Thyroid gland (tissue), 4 donors: Measurements from ENCODE around the gene CLDN1. TPM values are rescaled to one million over a fixed set of nuclear protein-coding genes. Genes with fewer than 3 reads are reported as not detected.

ENCODE experiments used
- DNase-seq, 2 donors: peaks; one replicate each; pipeline ENCODE4 v3.0.0-alpha.2; 2019
- H3K27ac ChIP-seq, 3 donors: fragments of 200-600 bp; sonication (generic); 1 replicate in 2 of 3; 2 replicates in 1 of 3; pipeline ENCODE4 v1.5.1; 2016 to 2019; ENCODE audit warnings: mild to moderate bottlenecking in 1 of 3, moderate library complexity in 1 of 3
- H3K27me3 ChIP-seq: fragments of 200-600 bp; sonication (generic); one replicate; pipeline ENCODE4 v1.5.1; 2019
- H3K36me3 ChIP-seq, 2 donors: fragments of 200-600 bp; sonication (generic); one replicate each; pipeline ENCODE4 v1.5.1; 2016 to 2019
- H3K4me1 ChIP-seq, 2 donors: fragments of 200-600 bp; sonication (generic); one replicate each; pipeline ENCODE4 v1.5.1; 2017 to 2019
- H3K4me3 ChIP-seq, 3 donors: fragments of 200-600 bp; sonication (generic); replicated peaks in 1 of 3; 1 replicate in 2 of 3; 2 replicates in 1 of 3; pipeline ENCODE4 v1.5.1; 2016; ENCODE audit warnings: mild to moderate bottlenecking in 1 of 3
- H3K9me3 ChIP-seq: fragments of 200-600 bp; sonication (generic); one replicate; pipeline ENCODE4 v1.5.1; 2017
- POLR2A ChIP-seq, 2 donors: fragments of 450-650 bp; IDR thresholded peaks; one replicate each; pipeline ENCODE4 v1.6.1; 2017; ENCODE audit warnings: antibody characterized with exemption in 2 of 2, mild to moderate bottlenecking in 2 of 2, moderate library complexity in 1 of 2
- WGBS, 2 donors: methylation state at CpG; one replicate each; pipeline ENCODE4 v1.1.5; 2017; 5-methylcytosine and 5-hydroxymethylcytosine counted together
- intact Hi-C: fragments of 100-400 bp; cut with DNase I; formaldehyde crosslinking; loops from one replicate; pipeline ENCODE4 v1.15.1; 2023
- total RNA-seq, 4 donors: library from RNA; depleted of rRNA; stranded (reverse); fragments of >200 nt; gene quantifications; one replicate each; pipeline ENCODE4 v1.2.3, GENCODE V29; 2016
- TF ChIP-seq, protein P1 (sequence below), 6 experiments: fragments of 200-600 bp in 3 of 6; fragments of 450-650 bp in 3 of 6; sonication (generic) in 3 of 6; IDR thresholded peaks; one replicate each; pipeline ENCODE4 v1.5.1; 2016 to 2019; ENCODE audit warnings: antibody characterized with exemption in 6 of 6, mild to moderate bottlenecking in 2 of 6, inconsistent platforms in 1 of 6, moderate library complexity in 1 of 6

Gene CLDN1
- total RNA-seq, 4 donors from 2014 or later = 5.1 to 29.2 (median 8.5) TPM

DNA sequence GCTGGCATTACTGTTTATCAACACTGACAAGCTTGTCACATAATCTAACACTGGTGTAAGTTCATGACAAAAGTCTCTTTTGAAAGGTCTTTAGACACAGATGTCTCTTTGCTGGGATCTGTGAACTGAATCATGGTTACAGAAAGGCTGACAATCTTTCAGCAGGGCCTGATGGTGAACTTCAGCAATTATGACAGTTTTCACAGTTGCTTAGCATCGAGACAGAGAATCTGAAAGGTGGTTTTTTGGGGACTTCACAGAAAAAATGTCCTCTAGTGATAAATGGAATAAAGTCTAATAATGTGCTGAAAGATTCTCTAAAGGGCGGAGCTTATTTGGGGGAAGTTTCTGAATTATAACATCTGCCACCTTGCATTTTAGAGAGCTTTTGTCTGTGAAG, 32.3 kb downstream of the CLDN1 start:
- DNase-seq = no peak
- intact Hi-C loops = no loop called here
- H3K36me3 ChIP-seq = no peaks in the 10 kb centered on the region
- no peak for TF ChIP-seq POLR2A (IDR thresholded peaks at IDR 0.05)
- TF ChIP-seq, protein P1, sequence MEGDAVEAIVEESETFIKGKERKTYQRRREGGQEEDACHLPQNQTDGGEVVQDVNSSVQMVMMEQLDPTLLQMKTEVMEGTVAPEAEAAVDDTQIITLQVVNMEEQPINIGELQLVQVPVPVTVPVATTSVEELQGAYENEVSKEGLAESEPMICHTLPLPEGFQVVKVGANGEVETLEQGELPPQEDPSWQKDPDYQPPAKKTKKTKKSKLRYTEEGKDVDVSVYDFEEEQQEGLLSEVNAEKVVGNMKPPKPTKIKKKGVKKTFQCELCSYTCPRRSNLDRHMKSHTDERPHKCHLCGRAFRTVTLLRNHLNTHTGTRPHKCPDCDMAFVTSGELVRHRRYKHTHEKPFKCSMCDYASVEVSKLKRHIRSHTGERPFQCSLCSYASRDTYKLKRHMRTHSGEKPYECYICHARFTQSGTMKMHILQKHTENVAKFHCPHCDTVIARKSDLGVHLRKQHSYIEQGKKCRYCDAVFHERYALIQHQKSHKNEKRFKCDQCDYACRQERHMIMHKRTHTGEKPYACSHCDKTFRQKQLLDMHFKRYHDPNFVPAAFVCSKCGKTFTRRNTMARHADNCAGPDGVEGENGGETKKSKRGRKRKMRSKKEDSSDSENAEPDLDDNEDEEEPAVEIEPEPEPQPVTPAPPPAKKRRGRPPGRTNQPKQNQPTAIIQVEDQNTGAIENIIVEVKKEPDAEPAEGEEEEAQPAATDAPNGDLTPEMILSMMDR (IDR thresholded peaks at IDR 0.05) = no peak
- no peaks in the 10 kb centered on the region for H3K4me1 ChIP-seq
- no peak overlapping the region for H3K27ac ChIP-seq
- no peak overlapping the region for H3K4me3 ChIP-seq
- 49 to 84% methylated on average over 2 of the region's 2 CpGs for WGBS, 2 donors
- no peaks in the 10 kb centered on the region for H3K27me3 ChIP-seq
- no peaks in the 10 kb centered on the region for H3K9me3 ChIP-seq

DNA sequence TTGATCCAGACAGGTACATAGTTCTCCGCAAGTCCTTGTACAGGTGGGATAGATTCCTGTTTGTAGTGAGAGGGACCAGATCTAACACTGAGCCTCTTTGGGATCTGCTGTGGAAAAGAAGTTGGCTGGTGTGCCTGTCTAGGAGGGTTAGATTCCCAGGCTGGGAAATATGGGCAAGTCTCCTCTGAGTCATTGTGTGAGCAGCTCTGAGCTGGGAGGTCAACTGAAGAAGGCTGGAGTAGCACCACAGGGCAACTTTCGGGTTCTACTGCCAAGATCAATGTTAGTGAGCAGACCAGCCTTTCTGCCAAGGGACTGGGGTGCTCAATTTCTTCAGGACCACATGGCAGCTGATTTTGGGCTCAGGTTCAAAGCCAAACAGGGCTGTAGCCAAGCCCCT, 33.4 kb downstream of the CLDN1 start:
- Histone ChIP-seq H3K36me3 (no peaks in the 10 kb centered on the region), H3K9me3 (no peaks in the 10 kb centered on the region), H3K4me3 (no peak overlapping the region), H3K27me3 (no peaks in the 10 kb centered on the region), H3K4me1 (no peaks in the 10 kb centered on the region), H3K27ac (no peak overlapping the region)
- WGBS, 2 donors = 91 to 94% methylated on average over 2 of the region's 2 CpGs
- no peak for DNase-seq
- intact Hi-C loops = no loop called here
- no peak for TF ChIP-seq POLR2A (IDR thresholded peaks at IDR 0.05)
- TF ChIP-seq, protein P1 (IDR thresholded peaks at IDR 0.05) = no peak

DNA sequence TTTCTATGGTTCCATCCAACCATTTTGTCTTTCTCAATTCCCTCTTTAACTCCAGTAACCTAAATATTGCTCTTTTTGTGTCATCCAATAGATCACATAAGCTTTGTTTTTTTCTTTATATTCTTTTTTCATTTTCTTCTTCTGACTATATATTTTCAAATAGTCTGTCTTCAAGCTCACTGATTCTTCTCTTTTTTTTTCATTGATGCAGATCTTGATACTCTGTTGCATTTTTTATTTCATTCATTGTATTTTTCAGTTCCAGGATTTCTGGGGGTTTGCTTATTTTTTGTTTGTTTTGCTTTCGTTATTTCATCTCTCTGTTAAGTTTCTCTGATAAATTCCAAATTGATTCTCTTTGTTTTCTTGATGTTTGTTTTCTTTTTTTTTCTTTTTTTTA, 36.2 kb downstream of the CLDN1 start:
- no peak for DNase-seq
- Histone ChIP-seq H3K9me3 (no peaks in the 10 kb centered on the region), H3K27ac (no peak overlapping the region), H3K4me3 (no peak overlapping the region), H3K27me3 (no peaks in the 10 kb centered on the region), H3K4me1 (peaks cover 8% of the 10 kb centered on the region in 2 donors), H3K36me3 (no peaks in the 10 kb centered on the region)
- TF ChIP-seq POLR2A (IDR thresholded peaks at IDR 0.05) = no peak
- TF ChIP-seq, protein P1 (IDR thresholded peaks at IDR 0.05) = no peak
- 90 to 93% methylated on average over 1 of the region's 1 CpG for WGBS, 2 donors
- intact Hi-C loops = no loop called here

DNA sequence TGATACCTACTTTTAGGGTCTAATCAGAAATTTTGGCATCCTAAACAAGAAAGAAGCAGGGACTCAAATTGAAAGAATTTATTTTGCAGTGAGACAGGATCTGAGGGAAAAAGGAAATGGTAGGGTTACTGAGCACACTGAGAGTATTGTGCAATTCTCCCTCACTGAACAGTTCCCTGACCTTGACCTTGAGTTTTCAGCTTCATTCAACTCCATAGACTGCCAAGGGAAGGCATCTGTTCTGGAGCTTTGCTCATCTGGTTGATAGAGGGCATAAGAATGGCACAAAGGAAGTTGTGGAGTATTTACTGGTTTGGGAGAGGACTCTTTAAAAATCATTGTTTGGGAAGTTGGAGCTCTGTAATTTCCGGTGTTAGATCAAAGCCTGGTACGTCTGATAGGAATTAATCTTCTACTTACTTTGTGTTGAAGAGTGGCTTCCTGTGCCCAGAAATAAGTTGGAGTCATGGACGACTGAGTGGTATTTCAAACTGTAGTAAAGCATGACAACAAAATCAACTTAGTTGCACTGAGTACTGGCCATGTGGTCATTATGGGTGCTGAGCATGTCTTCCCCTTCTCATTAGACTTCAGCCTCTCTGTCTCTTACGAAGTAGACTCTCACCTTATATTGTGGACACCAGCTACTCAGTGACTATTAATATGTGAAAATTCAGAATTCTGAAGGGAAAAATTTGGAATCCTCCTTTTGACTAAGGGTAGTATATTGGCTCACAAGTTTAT, 40.8 kb downstream of the CLDN1 start:
- Histone ChIP-seq H3K27ac (peak overlapping the region; percentile 44 to 63 (median 48)), H3K4me1 (peaks cover 11 to 18% of the 10 kb centered on the region in 2 donors), H3K27me3 (no peaks in the 10 kb centered on the region), H3K36me3 (no peaks in the 10 kb centered on the region), H3K4me3 (no peak overlapping the region), H3K9me3 (no peaks in the 10 kb centered on the region)
- 22 to 37% methylated on average over 4 of the region's 4 CpGs for WGBS, 2 donors
- peak; percentile 10 to 19 for DNase-seq
- no peak for TF ChIP-seq POLR2A (IDR thresholded peaks at IDR 0.05)
- TF ChIP-seq, protein P1 (IDR thresholded peaks at IDR 0.05) = no peak
- intact Hi-C loops = no loop called here

DNA sequence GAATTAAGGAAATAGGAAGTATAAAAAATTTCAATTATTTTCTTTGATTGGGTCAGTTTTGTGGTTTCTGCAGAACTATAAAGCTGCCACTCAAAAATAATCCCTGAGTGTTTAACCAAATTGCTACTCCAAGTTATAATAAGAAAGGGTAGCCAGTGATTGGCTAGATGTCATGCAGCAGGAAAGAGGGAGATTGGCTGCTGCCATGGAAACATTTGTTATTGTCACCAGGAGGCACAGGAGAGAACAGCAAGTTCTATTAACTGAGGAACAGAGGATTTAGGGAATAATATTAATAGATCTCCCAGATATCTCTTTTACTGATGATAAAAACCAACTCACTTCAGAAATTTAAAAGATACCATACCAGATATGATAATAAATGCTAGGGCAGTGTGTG, 42.6 kb downstream of the CLDN1 start:
- no peak for DNase-seq
- H3K27ac ChIP-seq = no peak overlapping the region
- intact Hi-C loops = no loop called here
- peaks cover 11 to 18% of the 10 kb centered on the region in 2 donors for H3K4me1 ChIP-seq
- no peaks in the 10 kb centered on the region for H3K9me3 ChIP-seq
- no peak overlapping the region for H3K4me3 ChIP-seq
- no peak for TF ChIP-seq POLR2A (IDR thresholded peaks at IDR 0.05)
- TF ChIP-seq, protein P1 (IDR thresholded peaks at IDR 0.05) = no peak
- H3K36me3 ChIP-seq = no peaks in the 10 kb centered on the region
- H3K27me3 ChIP-seq = no peaks in the 10 kb centered on the region
